COLO668 (cell line): ENCODE data around the gene UFSP2.

Source experiments
- DNase-seq: peaks from one replicate; lab custom pipeline; 2025; ENCODE audit not compliant: unreplicated experiment; lab: John Stamatoyannopoulos, UW

The UFSP2 gene

GRCh38 chr4:185425647-185426352 lies at the start of gene UFSP2:
UFSP2 (minus strand) TSS chr4:185425964; CDS start chr4:185425868, 96 bp downstream.
- DNase-seq = peak; percentile 92

- DNase-seq = no peak
These were observed 47.5 kb upstream of the UFSP2 start for GRCh38 chr4:185473247-185473646.

- no peak for DNase-seq
These were observed 46.4 kb upstream of the UFSP2 start for GRCh38 chr4:185472103-185472542.

- DNase-seq = peak; percentile 95
These were observed 45.7 kb upstream of the UFSP2 start, which contains the start of gene CCDC110 for GRCh38 chr4:185471235-185472102. CCDC110 (minus strand) TSS chr4:185471733; CDS start chr4:185471683, 50 bp downstream.

- DNase-seq = peak; percentile 79
These were observed 44.9 kb upstream of the UFSP2 start for GRCh38 chr4:185470501-185471195.

GRCh38 chr4:185469580-185470154 lies 43.9 kb upstream of the UFSP2 start:
- no peak for DNase-seq

- no peak for DNase-seq
These were observed 43.2 kb upstream of the UFSP2 start for GRCh38 chr4:185468999-185469398.

- no peak for DNase-seq
These were observed 42.2 kb upstream of the UFSP2 start for GRCh38 chr4:185467991-185468390.

GRCh38 chr4:185467101-185467500 lies 41.3 kb upstream of the UFSP2 start:
- no peak for DNase-seq

GRCh38 chr4:185465707-185466106 lies 39.9 kb upstream of the UFSP2 start:
- no peak for DNase-seq

GRCh38 chr4:185464887-185465286 lies 39.1 kb upstream of the UFSP2 start:
- no peak for DNase-seq

GRCh38 chr4:185464183-185464582 lies 38.4 kb upstream of the UFSP2 start:
- no peak for DNase-seq

GRCh38 chr4:185463541-185463940 lies 37.8 kb upstream of the UFSP2 start:
- DNase-seq = peak; percentile 20

- no peak for DNase-seq
These were observed 35.8 kb upstream of the UFSP2 start for GRCh38 chr4:185461565-185461964.

GRCh38 chr4:185457136-185457535 lies 31.4 kb upstream of the UFSP2 start:
- peak; percentile 19 for DNase-seq

GRCh38 chr4:185456131-185456530 lies 30.4 kb upstream of the UFSP2 start:
- DNase-seq = no peak

- DNase-seq = no peak
These were observed 19.4 kb upstream of the UFSP2 start for GRCh38 chr4:185445209-185445608.

GRCh38 chr4:185441479-185441878 lies 15.7 kb upstream of the UFSP2 start:
- no peak for DNase-seq

- DNase-seq = no peak
These were observed 12.0 kb upstream of the UFSP2 start for GRCh38 chr4:185437809-185438208.

- no peak for DNase-seq
These were observed 9.7 kb upstream of the UFSP2 start for GRCh38 chr4:185435466-185435865.

GRCh38 chr4:185429660-185430059 lies 3.9 kb upstream of the UFSP2 start:
- no peak for DNase-seq
